ENCODE results near the gene TRIM26.
A peak's percentile ranks its signal among the peaks of the same experiment; 100 is the strongest.

TRIM26 gene

GRCh38 chr6:30213667-30213956, 406 bp upstream of the TRIM26 start:
- peak overlapping the region; percentile 89 for H3K4me3 ChIP-seq (ENCODE audit: low read depth, low read length)
- no peak for DNase-seq
- H3K36me3 ChIP-seq (replicated peaks), result no peaks in the 10 kb centered on the region
- in situ Hi-C loops (cut with HindIII; ENCODE audit: low pct_ligation_motif_present, low sequenced_read_pairs), result no loop called here
- H3K27ac ChIP-seq, result peak overlapping the region; percentile 57
- TF ChIP-seq CTCF (IDR thresholded peaks at IDR 0.05; ENCODE audit: low read depth, low read length, missing control alignments), result no peak
- no peaks in the 10 kb centered on the region for H3K27me3 ChIP-seq (replicated peaks)

GRCh38 chr6:30211899-30212298, 1.3 kb downstream of the TRIM26 start:
- no peak overlapping the region for H3K27ac ChIP-seq
- in situ Hi-C loops (cut with HindIII; ENCODE audit: low pct_ligation_motif_present, low sequenced_read_pairs), result no loop called here
- TF ChIP-seq CTCF (IDR thresholded peaks at IDR 0.05; ENCODE audit: low read depth, low read length, missing control alignments), result no peak
- DNase-seq, result no peak
- no peaks in the 10 kb centered on the region for H3K27me3 ChIP-seq (replicated peaks)
- no peaks in the 10 kb centered on the region for H3K36me3 ChIP-seq (replicated peaks)
- H3K4me3 ChIP-seq (ENCODE audit: low read depth, low read length), result peak overlapping the region; percentile 89

GRCh38 chr6:30211306-30211705, 1.9 kb downstream of the TRIM26 start:
- Histone ChIP-seq H3K4me3 (ENCODE audit: low read depth, low read length) (no peak overlapping the region), H3K36me3 (replicated peaks) (no peaks in the 10 kb centered on the region), H3K27me3 (replicated peaks) (no peaks in the 10 kb centered on the region), H3K27ac (no peak overlapping the region)
- TF ChIP-seq CTCF (IDR thresholded peaks at IDR 0.05; ENCODE audit: low read depth, low read length, missing control alignments), result no peak
- in situ Hi-C loops (cut with HindIII; ENCODE audit: low pct_ligation_motif_present, low sequenced_read_pairs), result no loop called here
- no peak for DNase-seq

- H3K4me3 ChIP-seq (ENCODE audit: low read depth, low read length), result no peak overlapping the region
- H3K36me3 ChIP-seq (replicated peaks), result no peaks in the 10 kb centered on the region
- DNase-seq, result no peak
- TF ChIP-seq CTCF (IDR thresholded peaks at IDR 0.05; ENCODE audit: low read depth, low read length, missing control alignments), result no peak
- in situ Hi-C loops (cut with HindIII; ENCODE audit: low pct_ligation_motif_present, low sequenced_read_pairs), result no loop called here
- no peak overlapping the region for H3K27ac ChIP-seq
- no peaks in the 10 kb centered on the region for H3K27me3 ChIP-seq (replicated peaks)
Measured at GRCh38 chr6:30207619-30208295, 5.4 kb downstream of the TRIM26 start.

- Histone ChIP-seq H3K36me3 (replicated peaks) (no peaks in the 10 kb centered on the region), H3K4me3 (ENCODE audit: low read depth, low read length) (no peak overlapping the region), H3K27me3 (replicated peaks) (no peaks in the 10 kb centered on the region), H3K27ac (no peak overlapping the region)
- TF ChIP-seq CTCF (IDR thresholded peaks at IDR 0.05; ENCODE audit: low read depth, low read length, missing control alignments), result no peak
- in situ Hi-C loops (cut with HindIII; ENCODE audit: low pct_ligation_motif_present, low sequenced_read_pairs), result no loop called here
- no peak for DNase-seq
Measured at GRCh38 chr6:30206799-30207618, 6.2 kb downstream of the TRIM26 start.
